GM23338 (cell line): ENCODE data around the gene BBX. TPM values are rescaled to one million over a fixed set of nuclear protein-coding genes. Genes with fewer than 3 reads are reported as not detected.

Experiments used
- ATAC-seq: fragments of 200-7000 bp; cut with Tn5 transposase; 3 replicates; pipeline ENCODE4 v1.9.1; 2020
- DNase-seq: peaks from one replicate; pipeline ENCODE4 v3.0.0-alpha.2; 2015; ENCODE audit warnings: low spot score
- H2AFZ ChIP-seq: fragments of 200-600 bp; sonication (generic); 2 replicates; pipeline ENCODE4 v1.8.0; 2016; ENCODE audit warnings: antibody characterized with exemption, mild to moderate bottlenecking, moderate library complexity
- H3F3A ChIP-seq: fragments of 200-600 bp; sonication (generic); replicated peaks from 2 replicates; pipeline ENCODE4 v1.8.0; 2017; ENCODE audit warnings: antibody characterized with exemption, mixed run types, low read depth
- H3K27ac ChIP-seq: fragments of 200-600 bp; sonication (generic); 2 replicates; pipeline ENCODE4 v1.6.1; 2016; ENCODE audit warnings: low read depth
- H3K27me3 ChIP-seq: fragments of 200-600 bp; sonication (generic); 2 replicates; pipeline ENCODE4 v1.8.0; 2016; ENCODE audit warnings: mild to moderate bottlenecking, mixed run types, moderate library complexity; ENCODE audit not compliant: insufficient read depth
- H3K36me3 ChIP-seq: fragments of 200-600 bp; sonication (generic); 2 replicates; pipeline ENCODE4 v1.8.0; 2016; ENCODE audit warnings: mild to moderate bottlenecking; ENCODE audit not compliant: insufficient read depth
- H3K4me1 ChIP-seq: fragments of 200-600 bp; sonication (generic); 2 replicates; pipeline ENCODE4 v1.8.0; 2016; ENCODE audit warnings: mild to moderate bottlenecking, moderate library complexity; ENCODE audit not compliant: insufficient read depth
- H3K4me2 ChIP-seq: fragments of 200-600 bp; sonication (generic); 2 replicates; pipeline ENCODE4 v1.7.1; 2017; ENCODE audit warnings: mixed run types
- H3K4me3 ChIP-seq: fragments of 200-600 bp; sonication (generic); 2 replicates; pipeline ENCODE4 v1.6.1; 2016; ENCODE audit warnings: mixed run types
- H3K79me2 ChIP-seq: fragments of 200-600 bp; sonication (generic); replicated peaks from 2 replicates; pipeline ENCODE4 v1.8.0; 2017; ENCODE audit warnings: mild to moderate bottlenecking; ENCODE audit not compliant: insufficient read depth
- H3K9me2 ChIP-seq: fragments of 200-600 bp; sonication (generic); 2 replicates; pipeline ENCODE4 v1.8.0; 2017; ENCODE audit not compliant: insufficient read depth
- H4K20me1 ChIP-seq: fragments of 200-600 bp; sonication (generic); replicated peaks from 2 replicates; pipeline ENCODE4 v1.8.0; 2017; ENCODE audit warnings: mild to moderate bottlenecking; ENCODE audit not compliant: insufficient read depth
- H3K27ac Mint-ChIP-seq: 2 replicates; pipeline ENCODE4 v1.8.0; 2020; ENCODE audit warnings: inconsistent platforms, mild to moderate bottlenecking, moderate library complexity, mixed read lengths
- H3K27me3 Mint-ChIP-seq: 3 replicates; pipeline ENCODE4 v1.8.0; 2022; ENCODE audit warnings: low read depth, mild to moderate bottlenecking, moderate library complexity, mixed read lengths, inconsistent platforms; ENCODE audit not compliant: insufficient read depth, poor library complexity
- H3K36me3 Mint-ChIP-seq: 3 replicates; pipeline ENCODE4 v1.8.0; 2021; ENCODE audit warnings: low read depth, mild to moderate bottlenecking, inconsistent platforms, moderate library complexity, mixed read lengths
- H3K4me1 Mint-ChIP-seq: 3 replicates; pipeline ENCODE4 v1.8.0; 2020; ENCODE audit warnings: mild to moderate bottlenecking, inconsistent platforms, mixed read lengths
- H3K4me3 Mint-ChIP-seq: 3 replicates; pipeline ENCODE4 v1.8.0; 2021; ENCODE audit warnings: moderate library complexity, mild to moderate bottlenecking, inconsistent platforms, mixed read lengths
- H3K9me3 Mint-ChIP-seq: 3 replicates; pipeline ENCODE4 v1.8.0; 2020; ENCODE audit warnings: moderate library complexity, mild to moderate bottlenecking, inconsistent platforms, mixed read lengths
- CTCF ChIP-seq, 2 experiments: fragments of 200-600 bp in 1 of 2; sonication (generic) in 1 of 2; conservative IDR thresholded peaks; 2 replicates each; pipeline versions ENCODE4 v1.5.1 to v1.6.1; 2016 to 2017; ENCODE audit warnings: antibody characterized with exemption in 2 of 2, low read depth in 2 of 2, mild to moderate bottlenecking in 2 of 2, moderate library complexity in 1 of 2
- ZNF462 ChIP-seq: fragments of 250-450 bp; sonication (Bioruptor Pico); IDR thresholded peaks from 2 replicates; pipeline ENCODE4 v1.5.0; 2020; ENCODE audit warnings: mild to moderate bottlenecking, moderate library complexity
- polyA plus RNA-seq: library from polyadenylated mRNA; unstranded; fragments of >200 nt; fragmentation: Nextera tagmentation; extraction: Ambion mirVana; gene quantifications from 2 replicates; pipeline ENCODE4 v1.2.1, GENCODE V29; 2016
- total RNA-seq: library from RNA; depleted of rRNA; stranded (reverse); fragments of >200 nt; shearing (Covaris generic); gene quantifications from 2 replicates; pipeline ENCODE4 v1.2.3, GENCODE V29; 2014

Gene BBX
- total and polyA plus RNA-seq, 2 experiments from 2014 or later, result 35.2 to 44.1 TPM

GRCh38 chr3:107794664-107795443 lies 272.1 kb downstream of the BBX start:
- no peaks in the 10 kb centered on the region for H3F3A ChIP-seq
- no peak overlapping the region for H3K27ac ChIP-seq
- no peaks in the 10 kb centered on the region for H3K27me3 ChIP-seq
- H3K9me2 ChIP-seq, result no peaks in the 10 kb centered on the region
- H4K20me1 ChIP-seq, result no peaks in the 10 kb centered on the region
- Mint-ChIP-seq H3K36me3 (peaks cover 14% of the 10 kb centered on the region), H3K27ac (0 out of 2 replicates have a peak overlapping the region, but pooled peaks have one; percentile 14), H3K4me1 (no peaks in the 10 kb centered on the region), H3K4me3 (no peak overlapping the region), H3K27me3 (peaks cover 3% of the 10 kb centered on the region), H3K9me3 (no peaks in the 10 kb centered on the region)
- no peak overlapping the region for H3K4me3 ChIP-seq
- TF ChIP-seq CTCF (conservative IDR thresholded peaks at IDR 0.05; ENCODE audit: low read depth in 2 of 2) (peak; percentile 43 to 44), ZNF462 (CRISPR knock-in tag) (no peak)
- DNase-seq, result peak; percentile 10
- no peak overlapping the region for H3K4me2 ChIP-seq
- no peaks in the 10 kb centered on the region for H3K36me3 ChIP-seq
- H3K4me1 ChIP-seq, result no peaks in the 10 kb centered on the region
- no peaks in the 10 kb centered on the region for H3K79me2 ChIP-seq
- no peak for ATAC-seq
- H2AFZ ChIP-seq, result no peak overlapping the region
